CD14-positive monocyte (primary cell): ENCODE measurements around the gene ELF1. TPM values are rescaled to one million over a fixed set of nuclear protein-coding genes. Genes with fewer than 3 reads are reported as not detected.

Source experiments
- DNase-seq, 3 donors: peaks; one replicate each; pipeline ENCODE4 v3.0.0-alpha.2; 2011 to 2022
- H2AFZ ChIP-seq: 2 replicates; pipeline ENCODE4 v1.6.0; 2012; ENCODE audit warnings: mild to moderate bottlenecking, low read depth, low read length, inconsistent platforms; ENCODE audit not compliant: insufficient read depth, poor library complexity, severe bottlenecking
- H3K27ac ChIP-seq, 2 donors: 1 replicate in 1 of 2; 2 replicates in 1 of 2; pipeline ENCODE4 v1.5.1; 2012 to 2013; ENCODE audit warnings: low read length in 2 of 2, control low read depth in 1 of 2, inconsistent platforms in 1 of 2, low read depth in 1 of 2, mild to moderate bottlenecking in 1 of 2
- H3K27me3 ChIP-seq, 2 donors: one replicate each; pipeline versions ENCODE4 v1.6.0 to v1.6.1; 2011 to 2013; ENCODE audit warnings: low read length in 2 of 2; ENCODE audit not compliant: control insufficient read depth in 2 of 2, insufficient read depth in 2 of 2
- H3K36me3 ChIP-seq, 2 donors: replicated peaks in 1 of 2; 1 replicate in 1 of 2; 2 replicates in 1 of 2; pipeline versions ENCODE4 v1.5.1 to v1.6.1; 2012 to 2013; ENCODE audit warnings: low read length in 2 of 2, control low read depth in 1 of 2, inconsistent platforms in 1 of 2, mild to moderate bottlenecking in 1 of 2; ENCODE audit not compliant: insufficient read depth in 2 of 2, control insufficient read depth in 1 of 2
- H3K4me1 ChIP-seq, 2 donors: 1 replicate in 1 of 2; 2 replicates in 1 of 2; pipeline versions ENCODE4 v1.5.1 to v1.6.1; 2012 to 2013; ENCODE audit warnings: low read length in 2 of 2, control low read depth in 1 of 2, inconsistent platforms in 1 of 2, mild to moderate bottlenecking in 1 of 2, moderate library complexity in 1 of 2; ENCODE audit not compliant: insufficient read depth in 2 of 2, control insufficient read depth in 1 of 2
- H3K4me2 ChIP-seq: replicated peaks from 2 replicates; pipeline ENCODE3; 2012; ENCODE audit warnings: low read length, moderate library complexity, mild to moderate bottlenecking; ENCODE audit not compliant: poor library complexity, severe bottlenecking; ENCODE audit errors: extremely low read depth
- H3K4me3 ChIP-seq, 3 experiments: fragments of 200-600 bp in 1 of 3; sonication (generic) in 1 of 3; replicated peaks in 1 of 3; 1 replicate in 2 of 3; 2 replicates in 1 of 3; pipeline ENCODE4 v1.5.1; 2011 to 2013; ENCODE audit warnings: low read length in 3 of 3, mild to moderate bottlenecking in 3 of 3, control low read depth in 2 of 3, low read depth in 2 of 3, inconsistent platforms in 1 of 3, moderate library complexity in 1 of 3
- H3K79me2 ChIP-seq: 2 replicates; pipeline ENCODE4 v1.6.0; 2012; ENCODE audit warnings: mild to moderate bottlenecking, control low read depth, inconsistent platforms, low read length, moderate library complexity; ENCODE audit not compliant: insufficient read depth
- H3K9ac ChIP-seq: 2 replicates; pipeline ENCODE4 v1.6.0; 2017; ENCODE audit warnings: low read length, mild to moderate bottlenecking; ENCODE audit not compliant: insufficient read depth, poor library complexity, severe bottlenecking
- H3K9me3 ChIP-seq, 2 donors: replicated peaks in 1 of 2; 1 replicate in 1 of 2; 2 replicates in 1 of 2; pipeline versions ENCODE4 v1.5.1 to v1.6.1; 2012 to 2013; ENCODE audit warnings: low read length in 2 of 2, control low read depth in 1 of 2; ENCODE audit not compliant: control insufficient read depth in 1 of 2, insufficient read depth in 1 of 2
- H4K20me1 ChIP-seq: 2 replicates; pipeline ENCODE4 v1.6.0; 2012; ENCODE audit warnings: mild to moderate bottlenecking, low read length, control low read depth, moderate library complexity; ENCODE audit not compliant: insufficient read depth
- H3K27ac Mint-ChIP-seq, 7 donors: one replicate each; pipeline ENCODE4 v1.8.0; 2020; ENCODE audit warnings: mild to moderate bottlenecking in 7 of 7, mixed read lengths in 7 of 7, moderate library complexity in 6 of 7, inconsistent platforms in 2 of 7
- H3K27me3 Mint-ChIP-seq, 3 donors: one replicate each; pipeline ENCODE4 v1.8.0; 2021 to 2022; ENCODE audit warnings: low read depth in 3 of 3, mild to moderate bottlenecking in 3 of 3, mixed read lengths in 3 of 3, moderate library complexity in 3 of 3, inconsistent platforms in 1 of 3
- H3K36me3 Mint-ChIP-seq, 2 donors: one replicate each; pipeline ENCODE4 v1.8.0; 2020; ENCODE audit warnings: mixed read lengths in 2 of 2, inconsistent platforms in 1 of 2, mild to moderate bottlenecking in 1 of 2
- H3K4me1 Mint-ChIP-seq: one replicate; pipeline ENCODE4 v1.8.0; 2020; ENCODE audit warnings: mild to moderate bottlenecking, mixed read lengths
- H3K4me3 Mint-ChIP-seq, 2 donors: one replicate each; pipeline ENCODE4 v1.8.0; 2020; ENCODE audit warnings: mild to moderate bottlenecking in 2 of 2, mixed read lengths in 2 of 2, moderate library complexity in 1 of 2
- H3K9me3 Mint-ChIP-seq, 7 donors: one replicate each; pipeline ENCODE4 v1.8.0; 2020 to 2022; ENCODE audit warnings: mixed read lengths in 7 of 7, mild to moderate bottlenecking in 6 of 7, moderate library complexity in 6 of 7, inconsistent platforms in 2 of 7
- WGBS: methylation state at CpG from one replicate; pipeline ENCODE4 v1.1.5; 2013; ENCODE audit warnings: missing lambda C conversion rate; ENCODE audit not compliant: insufficient coverage; 5-methylcytosine and 5-hydroxymethylcytosine counted together
- intact Hi-C, 2 donors: fragments of 100-400 bp; cut with micrococcal nuclease; formaldehyde crosslinking; loops; one replicate each; pipeline versions ENCODE4 v1.15.0 to v1.15.1; 2023
- polyA plus RNA-seq, 3 donors: library from polyadenylated mRNA; depleted of rRNA in 1 of 3; unstranded in 2 of 3; stranded (reverse) in 1 of 3; fragments of 300-500 nt in 2 of 3; fragments of >200 nt in 1 of 3; fragmentation: Illumina TruSeq in 2 of 3; gene quantifications; 1 replicate in 2 of 3; 2 replicates in 1 of 3; pipeline ENCODE4 v1.2.3, GENCODE V29; 2012 to 2021
- TF ChIP-seq, protein P1 (sequence below): fragments of 200-600 bp; IDR thresholded peaks from one replicate; pipeline ENCODE4 v1.8.0; 2022; ENCODE audit warnings: antibody characterized with exemption, mild to moderate bottlenecking

ELF1 gene
- polyA plus RNA-seq, 3 donors: 63.1 to 83.3 (median 83.3) TPM

DNA sequence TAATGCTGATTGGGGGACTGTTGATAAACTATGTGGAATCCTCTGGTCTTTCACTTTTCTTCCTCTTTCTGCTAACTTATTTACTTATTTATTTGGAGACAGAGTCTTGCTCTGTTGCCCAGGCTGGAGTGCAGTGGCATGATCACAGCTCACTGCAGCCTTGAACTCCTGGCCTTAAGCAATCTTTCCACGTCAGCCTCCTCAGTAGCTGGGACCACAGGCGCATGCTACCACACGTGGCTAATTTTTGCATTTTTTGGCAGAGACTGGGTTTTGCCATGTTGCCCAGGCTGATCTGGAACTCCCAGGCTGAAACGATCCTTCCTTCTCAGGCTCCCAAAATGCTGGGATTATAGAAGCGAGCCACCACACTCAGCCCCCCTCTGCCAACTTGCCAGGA, 77.5 kb downstream of the ELF1 start:
- Mint-ChIP-seq H3K27ac (peak overlapping the region in 5 of 7 donors; percentile 5 to 73 (median 43)), H3K36me3 (peaks cover 71 to 96% of the 10 kb centered on the region in 2 donors)

DNA sequence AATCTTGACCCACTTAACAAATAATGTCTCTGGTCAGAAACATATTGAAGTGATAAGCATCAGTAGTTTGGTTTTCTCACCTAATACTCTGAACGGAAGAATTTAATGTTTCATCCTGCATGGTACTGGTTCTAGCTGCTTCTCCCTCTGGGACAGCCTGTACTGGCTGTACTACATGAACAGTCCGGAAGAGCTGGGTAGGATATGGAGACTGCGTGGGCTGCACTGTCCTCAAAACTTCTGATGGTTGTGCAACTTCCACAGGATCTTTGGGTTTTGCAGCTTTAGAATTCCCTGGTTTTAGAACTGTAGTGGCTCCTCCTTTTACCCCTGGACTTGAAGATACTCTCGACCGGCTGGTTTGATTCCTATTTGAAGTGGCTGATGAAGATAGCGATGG, 78.3 kb downstream of the ELF1 start:
- DNase-seq: no peak
- Mint-ChIP-seq H3K27me3 (no peaks in the 10 kb centered on the region), H3K9me3 (no peaks in the 10 kb centered on the region), H3K4me1 (peaks cover 2% of the 10 kb centered on the region), H3K27ac (peak overlapping the region in 4 of 7 donors; percentile 6 to 75 (median 27)), H3K4me3 (no peak overlapping the region), H3K36me3 (peaks cover 69 to 96% of the 10 kb centered on the region in 2 donors)
- TF ChIP-seq, protein P1, sequence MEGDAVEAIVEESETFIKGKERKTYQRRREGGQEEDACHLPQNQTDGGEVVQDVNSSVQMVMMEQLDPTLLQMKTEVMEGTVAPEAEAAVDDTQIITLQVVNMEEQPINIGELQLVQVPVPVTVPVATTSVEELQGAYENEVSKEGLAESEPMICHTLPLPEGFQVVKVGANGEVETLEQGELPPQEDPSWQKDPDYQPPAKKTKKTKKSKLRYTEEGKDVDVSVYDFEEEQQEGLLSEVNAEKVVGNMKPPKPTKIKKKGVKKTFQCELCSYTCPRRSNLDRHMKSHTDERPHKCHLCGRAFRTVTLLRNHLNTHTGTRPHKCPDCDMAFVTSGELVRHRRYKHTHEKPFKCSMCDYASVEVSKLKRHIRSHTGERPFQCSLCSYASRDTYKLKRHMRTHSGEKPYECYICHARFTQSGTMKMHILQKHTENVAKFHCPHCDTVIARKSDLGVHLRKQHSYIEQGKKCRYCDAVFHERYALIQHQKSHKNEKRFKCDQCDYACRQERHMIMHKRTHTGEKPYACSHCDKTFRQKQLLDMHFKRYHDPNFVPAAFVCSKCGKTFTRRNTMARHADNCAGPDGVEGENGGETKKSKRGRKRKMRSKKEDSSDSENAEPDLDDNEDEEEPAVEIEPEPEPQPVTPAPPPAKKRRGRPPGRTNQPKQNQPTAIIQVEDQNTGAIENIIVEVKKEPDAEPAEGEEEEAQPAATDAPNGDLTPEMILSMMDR: no peak
- no peak overlapping the region for H3K4me3 ChIP-seq
- intact Hi-C loops: no loop called here
- no peak overlapping the region for H3K9ac ChIP-seq
- H3K27ac ChIP-seq: no peak overlapping the region
- peaks cover 91 to 93% of the 10 kb centered on the region in 2 donors for H3K36me3 ChIP-seq
- WGBS: 89% methylated on average over 3 of the region's 6 CpGs
- H3K4me2 ChIP-seq: no peak overlapping the region
- H3K9me3 ChIP-seq: no peaks in the 10 kb centered on the region
- peaks cover 100% of the 10 kb centered on the region for H3K79me2 ChIP-seq
- no peak overlapping the region for H2AFZ ChIP-seq
- H3K27me3 ChIP-seq: no peaks in the 10 kb centered on the region
- no peaks in the 10 kb centered on the region for H3K4me1 ChIP-seq
- H4K20me1 ChIP-seq: peaks cover 100% of the 10 kb centered on the region

More for the DNA sequence above, 77.5 kb downstream of the ELF1 start:
- H3K79me2 ChIP-seq: peaks cover 100% of the 10 kb centered on the region
- H3K9me3 ChIP-seq: no peaks in the 10 kb centered on the region
- Mint-ChIP-seq H3K9me3 (no peaks in the 10 kb centered on the region), H3K27me3 (no peaks in the 10 kb centered on the region), H3K4me3 (no peak overlapping the region), H3K4me1 (peaks cover 2% of the 10 kb centered on the region)
- H3K9ac ChIP-seq: no peak overlapping the region
- peaks cover 91 to 94% of the 10 kb centered on the region in 2 donors for H3K36me3 ChIP-seq
- TF ChIP-seq, protein P1: no peak
- no peaks in the 10 kb centered on the region for H3K4me1 ChIP-seq
- no peak overlapping the region for H3K27ac ChIP-seq
- H3K4me3 ChIP-seq: no peak overlapping the region
- no peaks in the 10 kb centered on the region for H3K27me3 ChIP-seq
- WGBS: 87% methylated on average over 5 of the region's 5 CpGs
- no peak overlapping the region for H2AFZ ChIP-seq
- H3K4me2 ChIP-seq: no peak overlapping the region
- no peak for DNase-seq
- intact Hi-C loops: no loop called here
- peaks cover 100% of the 10 kb centered on the region for H4K20me1 ChIP-seq
